Neural cell (in vitro differentiated cells): ENCODE data around the gene DENND2A. TPM values are rescaled to one million over a fixed set of nuclear protein-coding genes. Genes with fewer than 3 reads are reported as not detected.

Source experiments
- H2AFZ ChIP-seq: fragments of 200-600, 300-800 bp; sonication (generic), shearing (Covaris generic); 2 replicates; pipeline ENCODE4 v1.6.0; 2014; ENCODE audit warnings: low read depth, mild to moderate bottlenecking, antibody characterized with exemption, low read length, moderate library complexity
- H3F3A ChIP-seq: fragments of 200-600 bp; shearing (Covaris generic); 2 replicates; pipeline ENCODE4 v1.6.1; 2016; ENCODE audit warnings: mild to moderate bottlenecking, moderate library complexity, mixed read lengths, antibody characterized with exemption, low read length; ENCODE audit not compliant: insufficient read depth, poor library complexity, severe bottlenecking
- H3K27ac ChIP-seq: fragments of 200-600, 300-800 bp; sonication (generic), shearing (Covaris generic); 2 replicates; pipeline ENCODE4 v1.5.1; 2014; ENCODE audit warnings: mild to moderate bottlenecking, low read length, moderate library complexity
- H3K27me3 ChIP-seq: fragments of 300-800, 200-600 bp; sonication (generic), shearing (Covaris generic); 2 replicates; pipeline ENCODE4 v1.6.0; 2014; ENCODE audit warnings: mild to moderate bottlenecking, low read depth, low read length, moderate library complexity; ENCODE audit not compliant: insufficient read depth
- H3K36me3 ChIP-seq: fragments of 300-800, 200-600 bp; sonication (generic), shearing (Covaris generic); 2 replicates; pipeline ENCODE4 v1.5.1; 2014; ENCODE audit warnings: mild to moderate bottlenecking, antibody characterized with exemption, low read length, moderate library complexity; ENCODE audit not compliant: insufficient read depth
- H3K4me2 ChIP-seq: fragments of 300-800, 200-600 bp; sonication (generic), shearing (Covaris generic); 2 replicates; pipeline ENCODE4 v1.6.0; 2014; ENCODE audit warnings: mild to moderate bottlenecking, low read length
- H3K4me3 ChIP-seq: fragments of 300-800, 200-600 bp; sonication (generic), shearing (Covaris generic); 2 replicates; pipeline ENCODE4 v1.5.1; 2014; ENCODE audit warnings: mild to moderate bottlenecking, low read length, moderate library complexity
- H3K79me2 ChIP-seq: fragments of 200-600 bp; shearing (Covaris generic); replicated peaks from 2 replicates; pipeline ENCODE4 v1.6.0; 2014; ENCODE audit warnings: mild to moderate bottlenecking, low read length, moderate library complexity; ENCODE audit not compliant: insufficient read depth
- H3K9ac ChIP-seq: fragments of 300-800, 200-600 bp; sonication (generic), shearing (Covaris generic); 2 replicates; pipeline ENCODE4 v1.6.1; 2016; ENCODE audit warnings: mild to moderate bottlenecking, low read length, mixed read lengths
- H3K9me2 ChIP-seq: fragments of 200-600 bp; shearing (Covaris generic); 2 replicates; pipeline ENCODE4 v1.6.1; 2016; ENCODE audit warnings: mild to moderate bottlenecking, low read length, mixed read lengths; ENCODE audit not compliant: insufficient read depth
- H3K9me3 ChIP-seq: fragments of 200-600, 300-800 bp; sonication (generic), shearing (Covaris generic); 2 replicates; pipeline ENCODE4 v1.6.1; 2016; ENCODE audit warnings: mild to moderate bottlenecking, mixed run types, low read length, moderate library complexity, mixed read lengths
- H4K20me1 ChIP-seq: fragments of 200-600 bp; shearing (Covaris generic); 2 replicates; pipeline ENCODE4 v1.6.1; 2016; ENCODE audit warnings: mild to moderate bottlenecking, mixed run types; ENCODE audit not compliant: insufficient read depth
- EP300 ChIP-seq: fragments of 450-650 bp; conservative IDR thresholded peaks from 2 replicates; pipeline ENCODE4 v1.6.1; 2014; ENCODE audit warnings: antibody characterized with exemption, mild to moderate bottlenecking, moderate library complexity; ENCODE audit not compliant: poor library complexity, severe bottlenecking
- EZH2 ChIP-seq: fragments of 200-600, 300-800 bp; shearing (Covaris generic), sonication (generic); IDR thresholded peaks from 2 replicates; pipeline ENCODE4 v1.6.1; 2014; ENCODE audit warnings: antibody characterized with exemption, low read length, borderline replicate concordance, mild to moderate bottlenecking; ENCODE audit not compliant: insufficient read depth, poor library complexity, severe bottlenecking
- MXI1 ChIP-seq: fragments of 450-650 bp; conservative IDR thresholded peaks from 2 replicates; pipeline ENCODE4 v1.6.1; 2014; ENCODE audit warnings: antibody characterized with exemption, mild to moderate bottlenecking; ENCODE audit not compliant: poor library complexity, severe bottlenecking
- POLR2AphosphoS5 ChIP-seq: IDR thresholded peaks from 2 replicates; pipeline ENCODE4 v1.6.1; 2012
- RAD21 ChIP-seq: fragments of 450-650 bp; conservative IDR thresholded peaks from 2 replicates; pipeline ENCODE4 v1.6.1; 2014; ENCODE audit warnings: antibody characterized with exemption, mild to moderate bottlenecking, moderate library complexity
- SMC3 ChIP-seq: fragments of 450-650 bp; conservative IDR thresholded peaks from 2 replicates; pipeline ENCODE4 v1.6.1; 2014; ENCODE audit warnings: antibody characterized with exemption, mild to moderate bottlenecking, moderate library complexity; ENCODE audit not compliant: poor library complexity
- TAF1 ChIP-seq: IDR thresholded peaks from 2 replicates; pipeline ENCODE4 v1.6.1; 2012; ENCODE audit warnings: low read depth
- polyA plus RNA-seq: library from polyadenylated mRNA; depleted of rRNA; stranded (reverse); fragments of >200 nt; gene quantifications from 2 replicates; pipeline ENCODE4 v1.2.3, GENCODE V29; 2014
- TF ChIP-seq, protein P1 (sequence below): fragments of 450-650 bp; IDR thresholded peaks from 2 replicates; pipeline ENCODE4 v1.5.1; 2014; ENCODE audit warnings: antibody characterized with exemption, mild to moderate bottlenecking, moderate library complexity; ENCODE audit not compliant: poor library complexity, severe bottlenecking
- TF ChIP-seq, protein P2 (sequence below): IDR thresholded peaks from 2 replicates; pipeline ENCODE4 v1.6.1; 2012; ENCODE audit warnings: borderline replicate concordance

The DENND2A gene
- polyA plus RNA-seq, 1 donor from 2014 or later = 21.7 TPM

DNA sequence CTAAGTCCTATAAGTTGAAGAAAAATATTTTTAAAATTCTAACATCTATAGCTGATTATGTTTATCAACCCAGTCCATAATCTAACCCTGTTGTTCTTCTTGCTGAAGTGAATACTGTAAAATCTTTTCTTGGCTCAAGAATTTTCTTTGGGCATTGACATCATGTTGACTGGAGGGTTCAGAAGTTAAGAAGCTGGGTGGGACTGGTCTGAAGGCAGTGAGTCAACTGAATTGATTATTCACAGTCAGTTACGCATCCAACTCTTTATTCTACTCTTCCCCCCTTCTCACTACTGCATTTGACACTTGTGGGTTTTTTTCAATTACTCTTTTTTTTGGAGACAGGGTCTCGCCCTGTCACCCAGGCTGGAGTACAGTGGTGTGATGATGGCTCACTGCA, 31.0 kb downstream of the DENND2A start:
- no peak overlapping the region for H3K4me2 ChIP-seq

GRCh38 chr7:140607441-140607989, 33.1 kb downstream of the DENND2A start:
- Histone ChIP-seq H3K27ac (no peak overlapping the region), H3K79me2 (no peaks in the 10 kb centered on the region), H3K36me3 (no peaks in the 10 kb centered on the region), H3K4me2 (no peak overlapping the region), H3K4me3 (no peak overlapping the region), H3K9ac (no peak overlapping the region), H3K27me3 (no peaks in the 10 kb centered on the region), H3F3A (no peaks in the 10 kb centered on the region), H4K20me1 (no peaks in the 10 kb centered on the region), H3K9me3 (no peaks in the 10 kb centered on the region), H3K9me2 (no peaks in the 10 kb centered on the region), H2AFZ (no peak overlapping the region)
- TF ChIP-seq TAF1 = no peak
- TF ChIP-seq, protein P1, sequence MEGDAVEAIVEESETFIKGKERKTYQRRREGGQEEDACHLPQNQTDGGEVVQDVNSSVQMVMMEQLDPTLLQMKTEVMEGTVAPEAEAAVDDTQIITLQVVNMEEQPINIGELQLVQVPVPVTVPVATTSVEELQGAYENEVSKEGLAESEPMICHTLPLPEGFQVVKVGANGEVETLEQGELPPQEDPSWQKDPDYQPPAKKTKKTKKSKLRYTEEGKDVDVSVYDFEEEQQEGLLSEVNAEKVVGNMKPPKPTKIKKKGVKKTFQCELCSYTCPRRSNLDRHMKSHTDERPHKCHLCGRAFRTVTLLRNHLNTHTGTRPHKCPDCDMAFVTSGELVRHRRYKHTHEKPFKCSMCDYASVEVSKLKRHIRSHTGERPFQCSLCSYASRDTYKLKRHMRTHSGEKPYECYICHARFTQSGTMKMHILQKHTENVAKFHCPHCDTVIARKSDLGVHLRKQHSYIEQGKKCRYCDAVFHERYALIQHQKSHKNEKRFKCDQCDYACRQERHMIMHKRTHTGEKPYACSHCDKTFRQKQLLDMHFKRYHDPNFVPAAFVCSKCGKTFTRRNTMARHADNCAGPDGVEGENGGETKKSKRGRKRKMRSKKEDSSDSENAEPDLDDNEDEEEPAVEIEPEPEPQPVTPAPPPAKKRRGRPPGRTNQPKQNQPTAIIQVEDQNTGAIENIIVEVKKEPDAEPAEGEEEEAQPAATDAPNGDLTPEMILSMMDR = no peak
- no peak for TF ChIP-seq EP300
- no peak for TF ChIP-seq POLR2AphosphoS5
- TF ChIP-seq, protein P2, sequence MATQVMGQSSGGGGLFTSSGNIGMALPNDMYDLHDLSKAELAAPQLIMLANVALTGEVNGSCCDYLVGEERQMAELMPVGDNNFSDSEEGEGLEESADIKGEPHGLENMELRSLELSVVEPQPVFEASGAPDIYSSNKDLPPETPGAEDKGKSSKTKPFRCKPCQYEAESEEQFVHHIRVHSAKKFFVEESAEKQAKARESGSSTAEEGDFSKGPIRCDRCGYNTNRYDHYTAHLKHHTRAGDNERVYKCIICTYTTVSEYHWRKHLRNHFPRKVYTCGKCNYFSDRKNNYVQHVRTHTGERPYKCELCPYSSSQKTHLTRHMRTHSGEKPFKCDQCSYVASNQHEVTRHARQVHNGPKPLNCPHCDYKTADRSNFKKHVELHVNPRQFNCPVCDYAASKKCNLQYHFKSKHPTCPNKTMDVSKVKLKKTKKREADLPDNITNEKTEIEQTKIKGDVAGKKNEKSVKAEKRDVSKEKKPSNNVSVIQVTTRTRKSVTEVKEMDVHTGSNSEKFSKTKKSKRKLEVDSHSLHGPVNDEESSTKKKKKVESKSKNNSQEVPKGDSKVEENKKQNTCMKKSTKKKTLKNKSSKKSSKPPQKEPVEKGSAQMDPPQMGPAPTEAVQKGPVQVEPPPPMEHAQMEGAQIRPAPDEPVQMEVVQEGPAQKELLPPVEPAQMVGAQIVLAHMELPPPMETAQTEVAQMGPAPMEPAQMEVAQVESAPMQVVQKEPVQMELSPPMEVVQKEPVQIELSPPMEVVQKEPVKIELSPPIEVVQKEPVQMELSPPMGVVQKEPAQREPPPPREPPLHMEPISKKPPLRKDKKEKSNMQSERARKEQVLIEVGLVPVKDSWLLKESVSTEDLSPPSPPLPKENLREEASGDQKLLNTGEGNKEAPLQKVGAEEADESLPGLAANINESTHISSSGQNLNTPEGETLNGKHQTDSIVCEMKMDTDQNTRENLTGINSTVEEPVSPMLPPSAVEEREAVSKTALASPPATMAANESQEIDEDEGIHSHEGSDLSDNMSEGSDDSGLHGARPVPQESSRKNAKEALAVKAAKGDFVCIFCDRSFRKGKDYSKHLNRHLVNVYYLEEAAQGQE = no peak
- TF ChIP-seq SMC3 = no peak
- no peak for TF ChIP-seq MXI1
- TF ChIP-seq RAD21 = no peak
- TF ChIP-seq EZH2 = no peak

More for the DNA sequence above, 31.0 kb downstream of the DENND2A start:
- TF ChIP-seq RAD21 = no peak
- no peak for TF ChIP-seq POLR2AphosphoS5
- TF ChIP-seq, protein P2 = no peak
- no peak for TF ChIP-seq MXI1
- no peaks in the 10 kb centered on the region for H3K9me3 ChIP-seq
- H4K20me1 ChIP-seq = no peaks in the 10 kb centered on the region
- no peaks in the 10 kb centered on the region for H3K9me2 ChIP-seq
- no peak overlapping the region for H2AFZ ChIP-seq
- H3K9ac ChIP-seq = no peak overlapping the region
- no peaks in the 10 kb centered on the region for H3K36me3 ChIP-seq
- no peaks in the 10 kb centered on the region for H3F3A ChIP-seq
- H3K27ac ChIP-seq = no peak overlapping the region
- H3K4me3 ChIP-seq = no peak overlapping the region
- H3K27me3 ChIP-seq = no peaks in the 10 kb centered on the region
- H3K79me2 ChIP-seq = no peaks in the 10 kb centered on the region
